Testis (tissue), 3 donors: ENCODE measurements around the gene SEMA3B. TPM values are rescaled to one million over a fixed set of nuclear protein-coding genes. Genes with fewer than 3 reads are reported as not detected.
A peak's percentile ranks its signal among the peaks of the same experiment; 100 is the strongest.
"Not testable (repeated sequence)": the region's sequence is repeated elsewhere in the genome, so short reads cannot be mapped to it uniquely, and the experiment has no call there.

ENCODE experiments used
- DNase-seq: peaks from one replicate; pipeline ENCODE4 v3.0.0-alpha.2; 2019
- H3K27ac ChIP-seq, 2 donors: fragments of 200-600 bp; sonication (generic); one replicate each; pipeline ENCODE4 v1.5.1; 2019
- H3K27me3 ChIP-seq: fragments of 200-600 bp; sonication (generic); one replicate; pipeline ENCODE4 v1.5.1; 2019
- H3K36me3 ChIP-seq: fragments of 200-600 bp; sonication (generic); one replicate; pipeline ENCODE4 v1.5.1; 2017; ENCODE audit warnings: low read depth; ENCODE audit errors: missing control alignments
- H3K4me1 ChIP-seq: fragments of 200-600 bp; sonication (generic); one replicate; pipeline ENCODE4 v1.5.1; 2019
- H3K4me3 ChIP-seq, 2 donors: fragments of 200-600 bp; sonication (generic); one replicate each; pipeline ENCODE4 v1.5.1; 2017 to 2019
- H3K9me3 ChIP-seq: fragments of 200-600 bp; sonication (generic); one replicate; pipeline ENCODE4 v1.5.1; 2017
- CTCF ChIP-seq, 3 experiments: fragments of 450-650 bp in 2 of 3; fragments of 200-600 bp in 1 of 3; sonication (generic) in 1 of 3; IDR thresholded peaks; one replicate each; pipeline ENCODE4 v1.5.1; 2016 to 2019; ENCODE audit warnings: antibody characterized with exemption in 3 of 3, mild to moderate bottlenecking in 2 of 3, moderate library complexity in 1 of 3
- POLR2A ChIP-seq: fragments of 450-650 bp; IDR thresholded peaks from one replicate; pipeline ENCODE4 v1.6.1; 2017; ENCODE audit warnings: antibody characterized with exemption, mild to moderate bottlenecking, moderate library complexity
- WGBS, 2 donors: methylation state at CpG; one replicate each; pipeline ENCODE4 v1.1.5; 2018; 5-methylcytosine and 5-hydroxymethylcytosine counted together
- intact Hi-C: fragments of 100-400 bp; cut with DNase I; formaldehyde crosslinking; loops from one replicate; pipeline ENCODE4 v1.15.1; 2023; ENCODE audit warnings: low total_unique reads
- polyA plus RNA-seq: library from polyadenylated mRNA; stranded (reverse); fragments of 350-450 nt; fragmentation: Illumina TruSeq; extraction: RNeasy Lipid Tissue Mini Kit (QIAGEN cat#74804); gene quantifications from one replicate; pipeline ENCODE4 v1.2.3, GENCODE V29; 2014; ENCODE audit warnings: low read depth, low replicate concordance; ENCODE audit not compliant: insufficient read depth
- total RNA-seq, 2 donors: library from RNA; depleted of rRNA; stranded (reverse); fragments of >200 nt; gene quantifications; one replicate each; pipeline ENCODE4 v1.2.3, GENCODE V29; 2016

The SEMA3B gene
- total and polyA plus RNA-seq, 3 donors from 2014 or later: 12.9 to 30.2 (median 26.7) TPM

GRCh38 chr3:50227390-50228183, 41.4 kb upstream of the SEMA3B start:
- intact Hi-C loops: loop anchor here (5.0 kb wide), 1 partner anchor 35 kb away; the partner anchor contains the start of gene GNAT1
- H3K4me1 ChIP-seq: peaks cover 13% of the 10 kb centered on the region
- DNase-seq: peak; percentile 93
- WGBS, 2 donors: 1 to 2% methylated on average over 25 to 51 of the region's 51 CpGs
- H3K4me3 ChIP-seq: peak overlapping the region; percentile 49 to 69
- TF ChIP-seq CTCF (IDR thresholded peaks at IDR 0.05): peak; percentile 80 to 89 (median 85)
- no peak for TF ChIP-seq POLR2A
- peak overlapping the region; percentile 62 to 65 for H3K27ac ChIP-seq
- H3K27me3 ChIP-seq: no peaks in the 10 kb centered on the region
- no peaks in the 10 kb centered on the region for H3K36me3 ChIP-seq
- H3K9me3 ChIP-seq: no peaks in the 10 kb centered on the region

GRCh38 chr3:50228184-50228763, 40.7 kb upstream of the SEMA3B start:
- 34 to 42% methylated on average over 8 to 15 of the region's 15 CpGs for whole genome bisulfite sequencing, 2 donors
- intact Hi-C loops: loop anchor here (5.0 kb wide), 1 partner anchor 36 kb away; the partner anchor contains the start of gene GNAT1

GRCh38 chr3:50229490-50229889, 39.5 kb upstream of the SEMA3B start:
- DNase-seq: no peak
- Histone ChIP-seq H3K27me3 (no peaks in the 10 kb centered on the region), H3K9me3 (no peaks in the 10 kb centered on the region), H3K27ac (no peak overlapping the region), H3K4me3 (no peak overlapping the region), H3K4me1 (peaks cover 13% of the 10 kb centered on the region), H3K36me3 (no peaks in the 10 kb centered on the region)
- intact Hi-C loops: loop anchor here (5.0 kb wide), 1 partner anchor 37 kb away; the partner anchor contains the start of gene GNAT1
- 89 to 97% methylated on average over 3 of the region's 3 CpGs for WGBS, 2 donors
- TF ChIP-seq CTCF (IDR thresholded peaks at IDR 0.05) (no peak), POLR2A (no peak)

More at GRCh38 chr3:50228184-50228763, 40.7 kb upstream of the SEMA3B start:
- not testable (repeated sequence) for H3K27ac ChIP-seq, H3K9me3 ChIP-seq, H3K36me3 ChIP-seq, H3K27me3 ChIP-seq, DNase-seq
- Histone ChIP-seq H3K4me1 (peaks cover 13% of the 10 kb centered on the region), H3K4me3 (peak overlapping the region in 1 of 2 donors; percentile 69)

- Histone ChIP-seq H3K9me3 (no peaks in the 10 kb centered on the region), H3K4me1 (peaks cover 13% of the 10 kb centered on the region), H3K27ac (no peak overlapping the region), H3K36me3 (no peaks in the 10 kb centered on the region), H3K4me3 (no peak overlapping the region), H3K27me3 (no peaks in the 10 kb centered on the region)
- no peak for DNase-seq
- 87 to 92% methylated on average over 8 of the region's 8 CpGs for WGBS, 2 donors
- TF ChIP-seq POLR2A: no peak
- no peak for TF ChIP-seq CTCF (IDR thresholded peaks at IDR 0.05)
- intact Hi-C loops: no loop called here
Observed at GRCh38 chr3:50230104-50230793, 38.7 kb upstream of the SEMA3B start.

GRCh38 chr3:50230794-50231125, 38.2 kb upstream of the SEMA3B start:
- intact Hi-C loops: no loop called here
- H3K4me3 ChIP-seq: no peak overlapping the region
- H3K27ac ChIP-seq: no peak overlapping the region
- no peak for TF ChIP-seq POLR2A
- TF ChIP-seq CTCF (IDR thresholded peaks at IDR 0.05): no peak
- no peaks in the 10 kb centered on the region for H3K27me3 ChIP-seq
- no peaks in the 10 kb centered on the region for H3K36me3 ChIP-seq
- H3K4me1 ChIP-seq: peaks cover 13% of the 10 kb centered on the region
- 81 to 85% methylated on average over 4 of the region's 4 CpGs for WGBS, 2 donors
- no peak for DNase-seq
- H3K9me3 ChIP-seq: no peaks in the 10 kb centered on the region
